WTC11 (cell line): Measurements from ENCODE around the gene TRNP1. TPM values are rescaled to one million over a fixed set of nuclear protein-coding genes. Genes with fewer than 3 reads are reported as not detected.

ENCODE experiments used
- ATAC-seq: fragments of 200-7000 bp; cut with Tn5 transposase; 2 replicates; pipeline ENCODE4 v1.10.0; 2021; ENCODE audit warnings: mild to moderate bottlenecking, moderate library complexity
- CTCF ChIA-PET: fragments of 300-600 bp; sonication (Branson Sonifier 250); formaldehyde crosslinking; loops from one replicate; lab custom pipeline; 2021; ENCODE audit warnings: antibody characterized with exemption; lab: Charles Lee
- POLR2A ChIA-PET: fragments of 350-600 bp; sonication (Branson Sonifier 250); formaldehyde crosslinking; loops from one replicate; lab custom pipeline; 2021; ENCODE audit warnings: antibody characterized with exemption; lab: Charles Lee
- DNase-seq: peaks from one replicate; pipeline ENCODE4 v3.0.0; 2021; ENCODE audit warnings: low spot score
- H3K27ac Mint-ChIP-seq: 2 replicates; pipeline ENCODE4 v1.8.0; 2021; ENCODE audit warnings: mixed read lengths
- H3K27me3 Mint-ChIP-seq: 2 replicates; pipeline ENCODE4 v1.8.0; 2021; ENCODE audit warnings: low read depth, mild to moderate bottlenecking, moderate library complexity, mixed read lengths
- H3K36me3 Mint-ChIP-seq: 2 replicates; pipeline ENCODE4 v1.8.0; 2021; ENCODE audit warnings: mixed read lengths
- H3K4me1 Mint-ChIP-seq: 2 replicates; pipeline ENCODE4 v1.8.0; 2022; ENCODE audit warnings: mixed read lengths
- H3K4me3 Mint-ChIP-seq: 2 replicates; pipeline ENCODE4 v1.8.0; 2021; ENCODE audit warnings: mild to moderate bottlenecking, moderate library complexity, mixed read lengths
- H3K9me3 Mint-ChIP-seq: 2 replicates; pipeline ENCODE4 v1.8.0; 2021; ENCODE audit warnings: mixed read lengths
- AR ChIP-seq: fragments of 250-450 bp; sonication (Bioruptor Pico); IDR thresholded peaks from 2 replicates; pipeline ENCODE4 v1.9.0; 2021; ENCODE audit warnings: mild to moderate bottlenecking
- ATF1 ChIP-seq: sonication (generic); formaldehyde crosslinking; IDR thresholded peaks from 2 replicates; pipeline ENCODE4 v1.8.1; 2023; ENCODE audit warnings: mild to moderate bottlenecking, moderate library complexity, missing genetic modification reagents
- ATF6 ChIP-seq: sonication (generic); formaldehyde crosslinking; IDR thresholded peaks from 2 replicates; pipeline ENCODE4 v1.8.1; 2023; ENCODE audit warnings: mild to moderate bottlenecking, missing genetic modification reagents
- CREB1 ChIP-seq: sonication (generic); formaldehyde crosslinking; IDR thresholded peaks from 2 replicates; pipeline ENCODE4 v1.8.0; 2023; ENCODE audit warnings: mild to moderate bottlenecking, missing genetic modification reagents
- GRHL2 ChIP-seq: fragments of 250-450 bp; sonication (Bioruptor Pico); IDR thresholded peaks from 2 replicates; pipeline ENCODE4 v1.8.0; 2022; ENCODE audit warnings: mild to moderate bottlenecking, moderate library complexity; ENCODE audit not compliant: insufficient replicate concordance, severe bottlenecking
- HMGA2 ChIP-seq: fragments of 250-450 bp; sonication (Bioruptor Pico); IDR thresholded peaks from 2 replicates; pipeline ENCODE4 v1.4.0; 2021; ENCODE audit warnings: mild to moderate bottlenecking, moderate library complexity
- JAZF1 ChIP-seq: fragments of 250-450 bp; sonication (Bioruptor Pico); IDR thresholded peaks from 2 replicates; pipeline ENCODE4 v1.9.0; 2021; ENCODE audit warnings: moderate library complexity, mild to moderate bottlenecking, inconsistent platforms
- KAT7 ChIP-seq: sonication (generic); formaldehyde crosslinking; IDR thresholded peaks from 2 replicates; pipeline ENCODE4 v1.8.1; 2023; ENCODE audit warnings: missing genetic modification reagents, mild to moderate bottlenecking, borderline replicate concordance
- MAX ChIP-seq: sonication (generic); formaldehyde crosslinking; IDR thresholded peaks from 2 replicates; pipeline ENCODE4 v1.8.0; 2022; ENCODE audit warnings: mild to moderate bottlenecking, missing genetic modification reagents
- MLX ChIP-seq: sonication (generic); formaldehyde crosslinking; IDR thresholded peaks from 2 replicates; pipeline ENCODE4 v1.8.1; 2023; ENCODE audit warnings: mild to moderate bottlenecking, missing genetic modification reagents, moderate library complexity
- MXD4 ChIP-seq: fragments of 250-450 bp; sonication (Bioruptor Pico); IDR thresholded peaks from 2 replicates; pipeline ENCODE4 v1.8.0; 2021; ENCODE audit warnings: mild to moderate bottlenecking, moderate library complexity, borderline replicate concordance
- NR3C1 ChIP-seq: sonication (generic); formaldehyde crosslinking; conservative IDR thresholded peaks from 2 replicates; pipeline ENCODE4 v1.8.1; 2023; ENCODE audit warnings: low read depth, mild to moderate bottlenecking, missing genetic modification reagents
- PRRX2 ChIP-seq: fragments of 250-450 bp; sonication (Bioruptor Pico); IDR thresholded peaks from 2 replicates; pipeline ENCODE4 v1.8.0; 2021; ENCODE audit warnings: mild to moderate bottlenecking
- SMAD3 ChIP-seq: sonication (generic); formaldehyde crosslinking; IDR thresholded peaks from 2 replicates; pipeline ENCODE4 v1.8.0; 2022; ENCODE audit warnings: missing genetic modification reagents, mild to moderate bottlenecking, borderline replicate concordance
- TEAD4 ChIP-seq: sonication (generic); formaldehyde crosslinking; IDR thresholded peaks from 2 replicates; pipeline ENCODE4 v1.8.0; 2022; ENCODE audit warnings: mild to moderate bottlenecking, missing genetic modification reagents
- ZNF263 ChIP-seq: sonication (generic); formaldehyde crosslinking; IDR thresholded peaks from 2 replicates; pipeline ENCODE4 v1.8.1; 2022; ENCODE audit warnings: low read depth, mild to moderate bottlenecking, moderate library complexity, missing genetic modification reagents
- ZNF416 ChIP-seq: fragments of 250-450 bp; sonication (Bioruptor Pico); IDR thresholded peaks from 2 replicates; pipeline ENCODE4 v1.9.0; 2021; ENCODE audit warnings: mild to moderate bottlenecking, inconsistent platforms
- total RNA-seq: library from RNA; stranded (reverse); gene quantifications from 3 replicates; pipeline ENCODE4 v1.2.3, GENCODE V29; 2021
- TF ChIP-seq, protein P1 (sequence below): sonication (generic); formaldehyde crosslinking; IDR thresholded peaks from 2 replicates; pipeline ENCODE4 v1.8.1; 2022; ENCODE audit warnings: low read depth, mild to moderate bottlenecking, moderate library complexity, missing genetic modification reagents, borderline replicate concordance
- TF ChIP-seq, protein P2 (sequence below): sonication (generic); formaldehyde crosslinking; IDR thresholded peaks from 2 replicates; pipeline ENCODE4 v1.8.0; 2023; ENCODE audit warnings: mild to moderate bottlenecking, missing genetic modification reagents
- TF ChIP-seq, protein P3 (sequence below): fragments of 250-450 bp; sonication (Bioruptor Pico); IDR thresholded peaks from 2 replicates; pipeline ENCODE4 v1.8.0; 2021; ENCODE audit warnings: mild to moderate bottlenecking

Gene TRNP1
- total RNA-seq, 1 experiment from 2014 or later = 37.6 TPM

DNA sequence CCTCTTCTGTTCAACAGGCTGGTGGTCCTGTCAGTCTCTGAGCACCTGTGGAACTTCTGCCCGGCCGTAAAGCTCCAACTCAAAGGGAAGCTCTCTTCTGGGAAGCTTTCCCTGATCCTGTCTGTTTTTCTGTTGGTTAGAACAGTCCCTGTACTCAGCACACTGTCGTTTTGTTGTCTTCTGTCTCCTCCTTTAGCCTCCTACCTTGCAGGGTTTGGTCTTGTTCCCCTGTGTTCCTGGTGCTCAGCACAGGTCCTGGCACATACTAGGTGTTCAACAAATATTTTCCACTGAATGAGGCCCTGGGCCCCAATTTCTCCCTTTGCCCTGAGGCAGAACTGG is 32.9 kb upstream of the TRNP1 start:
- Mint-ChIP-seq H3K9me3 (peaks cover 7% of the 10 kb centered on the region), H3K27me3 (no peaks in the 10 kb centered on the region; the same call in 1 of the 2 replicates), H3K27ac (peak overlapping the region; percentile 86), H3K4me1 (peaks cover 16% of the 10 kb centered on the region), H3K4me3 (peak overlapping the region; percentile 80), H3K36me3 (peaks cover 10% of the 10 kb centered on the region)
- TF ChIP-seq ZNF416 (CRISPR knock-in tag) = no peak
- no peak for TF ChIP-seq MXD4 (CRISPR knock-in tag)
- no peak for TF ChIP-seq MAX (CRISPR knock-in tag)
- no peak for TF ChIP-seq ATF1 (CRISPR knock-in tag)
- no peak for TF ChIP-seq AR
- TF ChIP-seq SMAD3 = no peak
- no peak for TF ChIP-seq ZNF263 (CRISPR knock-in tag)
- TF ChIP-seq ATF6 (CRISPR knock-in tag) = no peak
- TF ChIP-seq, protein P1, sequence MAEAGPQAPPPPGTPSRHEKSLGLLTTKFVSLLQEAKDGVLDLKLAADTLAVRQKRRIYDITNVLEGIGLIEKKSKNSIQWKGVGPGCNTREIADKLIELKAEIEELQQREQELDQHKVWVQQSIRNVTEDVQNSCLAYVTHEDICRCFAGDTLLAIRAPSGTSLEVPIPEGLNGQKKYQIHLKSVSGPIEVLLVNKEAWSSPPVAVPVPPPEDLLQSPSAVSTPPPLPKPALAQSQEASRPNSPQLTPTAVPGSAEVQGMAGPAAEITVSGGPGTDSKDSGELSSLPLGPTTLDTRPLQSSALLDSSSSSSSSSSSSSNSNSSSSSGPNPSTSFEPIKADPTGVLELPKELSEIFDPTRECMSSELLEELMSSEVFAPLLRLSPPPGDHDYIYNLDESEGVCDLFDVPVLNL (CRISPR knock-in tag) = no peak
- TF ChIP-seq MLX (CRISPR knock-in tag) = no peak
- TF ChIP-seq CREB1 = no peak
- TF ChIP-seq GRHL2 (CRISPR knock-in tag) = no peak
- no peak for TF ChIP-seq KAT7 (CRISPR knock-in tag)
- TF ChIP-seq, protein P2, sequence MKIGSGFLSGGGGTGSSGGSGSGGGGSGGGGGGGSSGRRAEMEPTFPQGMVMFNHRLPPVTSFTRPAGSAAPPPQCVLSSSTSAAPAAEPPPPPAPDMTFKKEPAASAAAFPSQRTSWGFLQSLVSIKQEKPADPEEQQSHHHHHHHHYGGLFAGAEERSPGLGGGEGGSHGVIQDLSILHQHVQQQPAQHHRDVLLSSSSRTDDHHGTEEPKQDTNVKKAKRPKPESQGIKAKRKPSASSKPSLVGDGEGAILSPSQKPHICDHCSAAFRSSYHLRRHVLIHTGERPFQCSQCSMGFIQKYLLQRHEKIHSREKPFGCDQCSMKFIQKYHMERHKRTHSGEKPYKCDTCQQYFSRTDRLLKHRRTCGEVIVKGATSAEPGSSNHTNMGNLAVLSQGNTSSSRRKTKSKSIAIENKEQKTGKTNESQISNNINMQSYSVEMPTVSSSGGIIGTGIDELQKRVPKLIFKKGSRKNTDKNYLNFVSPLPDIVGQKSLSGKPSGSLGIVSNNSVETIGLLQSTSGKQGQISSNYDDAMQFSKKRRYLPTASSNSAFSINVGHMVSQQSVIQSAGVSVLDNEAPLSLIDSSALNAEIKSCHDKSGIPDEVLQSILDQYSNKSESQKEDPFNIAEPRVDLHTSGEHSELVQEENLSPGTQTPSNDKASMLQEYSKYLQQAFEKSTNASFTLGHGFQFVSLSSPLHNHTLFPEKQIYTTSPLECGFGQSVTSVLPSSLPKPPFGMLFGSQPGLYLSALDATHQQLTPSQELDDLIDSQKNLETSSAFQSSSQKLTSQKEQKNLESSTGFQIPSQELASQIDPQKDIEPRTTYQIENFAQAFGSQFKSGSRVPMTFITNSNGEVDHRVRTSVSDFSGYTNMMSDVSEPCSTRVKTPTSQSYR (CRISPR knock-in tag) = no peak
- TF ChIP-seq PRRX2 (CRISPR knock-in tag) = no peak
- no peak for TF ChIP-seq TEAD4 (CRISPR knock-in tag)
- no peak for TF ChIP-seq HMGA2 (CRISPR knock-in tag)
- TF ChIP-seq NR3C1 (CRISPR knock-in tag) = no peak
- TF ChIP-seq, protein P3, sequence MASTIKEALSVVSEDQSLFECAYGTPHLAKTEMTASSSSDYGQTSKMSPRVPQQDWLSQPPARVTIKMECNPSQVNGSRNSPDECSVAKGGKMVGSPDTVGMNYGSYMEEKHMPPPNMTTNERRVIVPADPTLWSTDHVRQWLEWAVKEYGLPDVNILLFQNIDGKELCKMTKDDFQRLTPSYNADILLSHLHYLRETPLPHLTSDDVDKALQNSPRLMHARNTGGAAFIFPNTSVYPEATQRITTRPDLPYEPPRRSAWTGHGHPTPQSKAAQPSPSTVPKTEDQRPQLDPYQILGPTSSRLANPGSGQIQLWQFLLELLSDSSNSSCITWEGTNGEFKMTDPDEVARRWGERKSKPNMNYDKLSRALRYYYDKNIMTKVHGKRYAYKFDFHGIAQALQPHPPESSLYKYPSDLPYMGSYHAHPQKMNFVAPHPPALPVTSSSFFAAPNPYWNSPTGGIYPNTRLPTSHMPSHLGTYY (CRISPR knock-in tag) = no peak
- no peak for TF ChIP-seq JAZF1 (CRISPR knock-in tag)
- DNase-seq (no peak), ATAC-seq (no peak; the same call in 1 of the 2 replicates)
- CTCF ChIA-PET = interaction anchor here (0.6 to 3.6 kb wide), 13 partner anchors 9 to 596 kb away, joined by 3 to 34 read pairs (median 3); no protein-coding TSS in a partner anchor
- POLR2A ChIA-PET = interaction anchor here (0.6 to 1.0 kb wide), 4 partner anchors 36 to 194 kb away, joined by 3 to 4 read pairs (median 3); partner anchors contain the start of gene SLC9A1
